Activated CD4-positive, alpha-beta memory T cell treated with anti-CD3 and anti-CD28 coated beads, Interleukin-2, amount 10 ng/mL, durations not matched to agents 7 days and 5 days (primary cell): Measurements from ENCODE around the gene CA5A. TPM values are rescaled to one million over a fixed set of nuclear protein-coding genes. Genes with fewer than 3 reads are reported as not detected.

Experiments
- CTCF ChIA-PET: fragments of 350-600 bp; sonication (Branson Sonifier 250); formaldehyde crosslinking; loops from one replicate; lab custom pipeline; 2021; ENCODE audit warnings: antibody characterized with exemption, inconsistent platforms; lab: Charles Lee
- POLR2A ChIA-PET: fragments of 350-600 bp; sonication (Branson Sonifier 250); formaldehyde crosslinking; loops from one replicate; lab custom pipeline; 2021; ENCODE audit warnings: antibody characterized with exemption; lab: Charles Lee
- DNase-seq: peaks from one replicate; pipeline ENCODE4 v3.0.0-alpha.2; 2020
- H3K27ac Mint-ChIP-seq: one replicate; pipeline ENCODE4 v1.8.0; 2021; ENCODE audit warnings: mild to moderate bottlenecking, mixed read lengths
- H3K27me3 Mint-ChIP-seq: one replicate; pipeline ENCODE4 v1.8.0; 2021; ENCODE audit warnings: mixed read lengths
- H3K36me3 Mint-ChIP-seq: one replicate; pipeline ENCODE4 v1.8.0; 2021; ENCODE audit warnings: low read depth, mixed read lengths
- H3K4me1 Mint-ChIP-seq: one replicate; pipeline ENCODE4 v1.8.0; 2021; ENCODE audit warnings: mixed read lengths
- H3K4me3 Mint-ChIP-seq: one replicate; pipeline ENCODE4 v1.8.0; 2021; ENCODE audit warnings: mild to moderate bottlenecking, mixed read lengths
- H3K9me3 Mint-ChIP-seq: one replicate; pipeline ENCODE4 v1.8.0; 2021; ENCODE audit warnings: mixed read lengths
- total RNA-seq, 2 experiments: library from RNA; stranded (reverse); gene quantifications; one replicate each; pipeline ENCODE4 v1.2.3, GENCODE V29; 2021

CA5A gene
- total RNA-seq, 2 experiments from 2014 or later, result not detected

DNA sequence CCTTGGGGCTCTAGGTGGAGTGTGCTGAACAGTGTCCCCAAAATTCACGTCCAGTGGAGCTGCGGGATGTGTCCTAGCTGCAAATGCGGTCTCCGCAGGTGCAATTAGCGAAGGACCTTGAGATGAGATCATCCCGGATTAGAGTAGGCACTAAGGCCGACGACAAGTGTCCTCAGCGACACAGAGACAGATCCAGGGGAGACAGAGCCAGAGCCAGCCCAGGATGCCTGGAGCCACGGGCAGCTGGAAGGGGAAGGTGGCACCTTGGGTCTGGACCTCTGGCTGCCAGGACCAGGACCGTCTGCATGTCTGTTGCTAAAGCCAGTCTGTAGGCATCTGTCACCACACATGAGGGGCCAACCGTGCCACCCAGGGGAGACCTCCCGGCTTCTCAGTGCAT is 91.5 kb downstream of the CA5A start:
- peaks cover 41% of the 10 kb centered on the region for H3K36me3 Mint-ChIP-seq
- H3K27ac Mint-ChIP-seq, result no peak overlapping the region
- H3K27me3 Mint-ChIP-seq, result no peaks in the 10 kb centered on the region
- H3K4me3 Mint-ChIP-seq, result no peak overlapping the region
- CTCF ChIA-PET, result interaction anchor here (3.6 to 12.3 kb wide), 2 partner anchors 26 to 65 kb away, joined by 18 to 286 read pairs; partner anchors contain the start of gene SLC7A5
- no peaks in the 10 kb centered on the region for H3K9me3 Mint-ChIP-seq
- no peak for DNase-seq
- POLR2A ChIA-PET, result interaction anchor here (0.8 to 2.0 kb wide), 3 partner anchors 22 to 79 kb away, joined by 3 to 7 read pairs (median 3); partner anchors contain the start of gene KLHDC4
- H3K4me1 Mint-ChIP-seq, result peaks cover 4% of the 10 kb centered on the region

DNA sequence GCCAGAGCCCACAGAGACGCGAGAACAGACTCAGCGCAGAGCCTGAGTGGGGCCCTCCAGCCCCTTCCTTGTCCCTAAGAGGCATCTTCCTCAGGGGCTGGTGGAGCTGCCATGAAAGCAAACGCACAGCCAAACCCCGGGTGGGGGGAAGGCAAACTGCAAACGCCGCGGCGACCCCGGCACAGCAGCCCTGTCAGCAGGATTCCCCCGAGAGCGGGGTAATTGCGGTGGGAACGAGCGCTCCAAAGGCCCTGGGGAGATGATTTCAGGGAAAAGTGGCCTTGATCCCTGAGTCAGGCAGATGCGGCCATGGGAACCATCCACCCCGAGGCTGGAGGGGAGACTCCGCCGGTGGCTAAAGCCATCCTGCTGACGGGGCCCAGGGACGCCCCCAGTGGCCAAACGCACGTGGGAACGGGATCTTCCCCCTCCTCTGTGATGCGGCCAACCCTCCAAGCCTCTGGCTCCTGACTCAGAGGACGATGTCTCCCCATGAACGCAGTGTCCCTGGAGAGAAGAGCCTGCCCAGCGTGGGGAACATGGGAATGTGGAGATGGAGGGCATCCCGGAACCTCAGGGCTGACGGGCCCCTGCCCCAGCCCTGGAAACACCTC is 92.1 kb downstream of the CA5A start:
- no peak for DNase-seq
- Mint-ChIP-seq H3K27ac (no peak overlapping the region), H3K4me3 (no peak overlapping the region), H3K9me3 (no peaks in the 10 kb centered on the region), H3K36me3 (peaks cover 41% of the 10 kb centered on the region), H3K27me3 (no peaks in the 10 kb centered on the region), H3K4me1 (peaks cover 3% of the 10 kb centered on the region)
- POLR2A ChIA-PET, result interaction anchor here (2.0 kb wide), 1 partner anchor 65 kb away, joined by 7 read pairs; no protein-coding TSS in a partner anchor
- CTCF ChIA-PET, result interaction anchor here (2.9 kb wide), 1 partner anchor 65 kb away, joined by 12 read pairs; no protein-coding TSS in a partner anchor

DNA sequence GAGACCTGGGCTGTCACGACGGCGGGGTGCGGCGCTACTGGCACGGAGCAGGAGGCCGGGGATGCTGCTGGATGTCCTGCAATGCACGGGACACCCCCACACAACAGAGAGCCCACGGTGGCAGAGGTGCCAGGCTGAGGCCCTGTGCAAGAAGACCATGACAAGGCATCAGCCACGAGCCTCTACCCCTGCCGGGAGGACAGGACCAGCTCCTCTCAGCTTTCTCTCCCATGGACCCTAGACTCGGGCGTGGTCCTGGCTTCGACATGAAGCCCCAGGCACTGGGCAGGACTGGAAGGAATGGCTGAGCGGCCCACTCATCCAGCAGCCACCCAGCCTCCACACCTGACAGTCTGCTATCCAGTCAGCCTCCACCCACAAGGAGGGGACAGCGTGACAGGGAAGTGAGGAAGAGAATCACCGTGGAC is 92.6 kb downstream of the CA5A start:
- H3K36me3 Mint-ChIP-seq, result peaks cover 36% of the 10 kb centered on the region
- POLR2A ChIA-PET, result no interaction called here

DNA sequence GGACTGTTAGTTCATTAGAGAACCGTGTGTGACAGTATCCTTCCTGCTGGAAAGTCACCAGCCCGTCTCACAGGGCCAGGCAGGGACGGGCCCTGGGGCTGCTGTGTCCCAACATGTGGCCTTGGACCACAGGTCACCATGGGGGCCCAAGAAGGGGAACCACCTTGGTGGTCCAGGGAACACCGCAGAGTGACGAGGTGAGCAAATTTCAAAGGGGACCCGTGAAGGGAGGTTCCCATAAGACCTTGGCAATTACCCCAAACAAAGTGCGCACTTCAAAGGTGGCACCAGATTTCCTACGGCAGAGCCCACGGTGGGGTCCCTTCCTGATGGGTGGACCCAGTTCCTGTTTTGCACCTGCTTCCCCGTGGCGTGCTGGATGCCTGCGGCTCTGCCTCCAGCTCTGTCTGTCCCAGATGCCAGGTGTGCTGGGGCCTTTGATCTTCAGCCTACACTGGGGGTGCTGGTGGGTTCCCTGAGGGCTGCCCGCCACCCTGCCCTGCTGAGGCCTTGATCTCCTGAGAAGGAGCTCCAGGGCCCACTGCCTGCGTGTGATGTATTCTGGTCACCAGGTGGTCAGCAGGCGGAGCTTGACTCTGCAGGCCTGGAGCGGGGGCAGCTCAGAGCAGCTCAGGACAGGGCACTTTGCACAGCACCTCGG is 94.0 kb downstream of the CA5A start:
- Mint-ChIP-seq H3K4me1 (peaks cover 3% of the 10 kb centered on the region), H3K27me3 (no peaks in the 10 kb centered on the region), H3K9me3 (no peaks in the 10 kb centered on the region), H3K36me3 (peaks cover 36% of the 10 kb centered on the region), H3K4me3 (no peak overlapping the region), H3K27ac (peak overlapping the region; percentile 51)
- no peak for DNase-seq
- POLR2A ChIA-PET, result no interaction called here
- CTCF ChIA-PET, result interaction anchor here (1.2 to 2.9 kb wide), 2 partner anchors 62 to 63 kb away, joined by 3 to 12 read pairs; no protein-coding TSS in a partner anchor

More for the DNA sequence above, 92.6 kb downstream of the CA5A start:
- Mint-ChIP-seq H3K4me1 (peaks cover 3% of the 10 kb centered on the region), H3K9me3 (no peaks in the 10 kb centered on the region), H3K27ac (no peak overlapping the region), H3K4me3 (no peak overlapping the region), H3K27me3 (no peaks in the 10 kb centered on the region)
- CTCF ChIA-PET, result interaction anchor here (1.2 to 2.9 kb wide), 2 partner anchors 63 to 64 kb away, joined by 3 to 12 read pairs; no protein-coding TSS in a partner anchor
- no peak for DNase-seq

DNA sequence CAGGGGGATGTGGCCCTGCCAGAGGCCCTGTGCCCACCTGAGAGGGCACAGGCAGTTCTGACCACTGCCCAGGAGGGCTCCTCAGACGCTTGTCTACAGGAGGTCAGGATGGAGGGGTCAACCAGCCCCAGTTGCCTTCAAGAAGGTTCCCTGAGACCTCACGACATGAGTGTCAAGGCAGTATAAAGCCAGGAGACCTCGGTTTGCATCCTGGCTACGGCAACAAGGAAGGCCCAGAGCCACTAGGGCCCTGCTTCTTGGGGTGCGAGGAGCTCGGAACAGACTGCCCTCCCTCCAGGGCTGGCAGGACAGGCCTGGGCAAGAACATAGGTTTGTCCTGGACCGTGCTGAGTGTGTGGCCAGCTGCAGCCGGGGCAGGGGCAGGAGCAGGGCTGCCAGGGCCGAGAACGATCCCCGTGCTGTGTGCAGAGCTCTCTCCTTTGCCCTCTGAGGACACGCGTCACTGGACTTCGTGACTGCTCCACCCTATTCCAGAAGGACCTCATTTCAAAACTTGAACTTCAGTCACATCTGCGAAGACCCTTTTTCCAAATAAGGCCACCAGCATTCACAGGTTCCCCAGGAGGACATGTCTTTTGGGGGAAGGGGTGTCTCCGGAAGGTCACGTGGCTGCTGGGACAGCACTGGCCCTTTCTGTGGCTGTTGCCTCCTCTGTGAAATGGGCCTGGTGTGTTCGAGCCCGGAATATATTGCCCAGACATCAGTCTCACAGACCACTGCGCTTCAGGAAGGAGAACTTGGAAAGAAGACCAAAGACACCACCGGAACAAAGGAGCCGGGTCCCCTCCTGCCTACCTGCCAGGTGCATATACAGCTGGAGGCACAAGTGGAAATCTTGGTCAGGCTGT is 94.8 kb downstream of the CA5A start:
- Mint-ChIP-seq H3K9me3 (no peaks in the 10 kb centered on the region), H3K27me3 (no peaks in the 10 kb centered on the region), H3K4me1 (peaks cover 5% of the 10 kb centered on the region), H3K36me3 (peaks cover 41% of the 10 kb centered on the region), H3K4me3 (no peak overlapping the region), H3K27ac (no peak overlapping the region)
- DNase-seq, result no peak
- ChIA-PET POLR2A (no interaction called here), CTCF (interaction anchor here (2.9 kb wide), 1 partner anchor 62 kb away, joined by 12 read pairs; no protein-coding TSS in a partner anchor)

DNA sequence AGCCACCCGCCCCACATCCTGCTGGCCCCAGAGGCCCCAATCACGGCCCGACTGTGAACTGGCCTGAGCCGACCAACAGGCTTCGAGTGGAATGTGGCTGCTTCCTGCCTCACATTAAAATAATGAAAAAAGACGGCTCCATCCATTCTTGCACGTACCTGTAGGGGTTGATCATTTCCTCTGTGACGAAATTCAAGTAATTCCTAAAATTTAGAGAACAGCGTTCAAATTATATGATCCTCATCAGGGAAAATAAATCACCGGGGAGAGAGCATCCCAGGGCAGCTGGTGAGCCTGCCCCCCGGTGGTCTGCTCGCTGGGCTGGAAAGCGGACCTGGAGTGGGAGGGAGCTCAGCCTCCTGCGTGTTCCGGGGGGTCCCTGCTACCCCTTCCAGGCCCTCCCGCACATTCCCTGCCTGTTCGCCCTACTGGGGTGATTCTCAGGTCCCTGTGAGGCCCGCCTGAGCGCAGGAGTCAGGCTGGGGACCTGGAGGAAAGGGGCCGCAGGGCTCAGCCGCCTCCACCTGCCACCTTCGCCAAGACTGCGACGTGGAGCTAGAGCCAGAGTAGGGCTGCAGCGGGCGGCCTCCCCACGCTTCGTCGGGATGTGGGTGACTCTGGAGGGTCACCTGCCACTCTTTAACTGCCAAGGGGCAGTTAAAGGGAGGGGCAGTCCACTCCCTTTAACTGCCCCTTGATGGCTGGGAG is 95.9 kb downstream of the CA5A start:
- CTCF ChIA-PET, result no interaction called here
- H3K27ac Mint-ChIP-seq, result no peak overlapping the region
- no peaks in the 10 kb centered on the region for H3K27me3 Mint-ChIP-seq
- H3K9me3 Mint-ChIP-seq, result no peaks in the 10 kb centered on the region
- peaks cover 51% of the 10 kb centered on the region for H3K36me3 Mint-ChIP-seq
- no peak overlapping the region for H3K4me3 Mint-ChIP-seq
- peaks cover 5% of the 10 kb centered on the region for H3K4me1 Mint-ChIP-seq
- DNase-seq, result no peak
- POLR2A ChIA-PET, result no interaction called here

DNA sequence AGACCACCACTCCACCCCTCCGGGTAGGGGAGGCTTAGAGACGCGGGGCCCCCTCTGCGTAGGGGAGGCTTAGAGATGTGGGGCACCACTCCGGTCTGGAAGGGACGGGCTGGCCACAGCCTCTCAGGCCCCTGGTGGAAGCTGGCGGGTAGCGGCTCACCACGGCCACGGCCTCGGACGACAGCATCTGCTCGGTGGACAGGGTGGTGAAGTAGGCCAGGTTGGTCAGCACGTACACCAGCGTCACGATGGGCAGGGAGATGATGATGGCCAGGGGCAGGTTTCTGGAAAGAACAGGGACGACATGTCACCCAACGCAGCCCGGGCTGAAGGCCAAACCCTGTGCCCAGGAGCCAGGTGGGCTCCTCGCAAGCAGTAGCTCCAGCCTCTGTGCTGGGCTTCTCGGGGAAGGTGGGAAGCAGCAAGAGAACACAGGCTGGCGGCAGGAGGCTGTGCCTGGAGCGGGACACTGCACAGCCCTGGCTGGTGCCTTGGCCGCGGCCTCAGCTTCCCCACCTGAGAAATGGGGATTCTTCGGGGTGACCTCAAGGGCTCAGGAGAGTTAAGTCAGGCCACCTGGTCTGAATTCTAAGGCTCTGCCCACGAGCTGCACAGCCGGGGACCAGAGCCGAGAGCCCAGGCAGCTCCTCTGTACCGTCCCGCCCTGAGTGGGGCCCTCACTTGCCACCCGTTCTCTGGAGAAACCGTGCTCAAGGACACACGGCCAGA is 96.6 kb downstream of the CA5A start:
- CTCF ChIA-PET, result interaction anchor here (1.0 to 3.3 kb wide), 2 partner anchors 10 to 61 kb away, joined by 3 to 17 read pairs; no protein-coding TSS in a partner anchor
- H3K36me3 Mint-ChIP-seq, result peaks cover 51% of the 10 kb centered on the region
- no peaks in the 10 kb centered on the region for H3K9me3 Mint-ChIP-seq
- DNase-seq, result no peak
- H3K27me3 Mint-ChIP-seq, result no peaks in the 10 kb centered on the region
- peaks cover 5% of the 10 kb centered on the region for H3K4me1 Mint-ChIP-seq
- POLR2A ChIA-PET, result interaction anchor here (1.0 kb wide), 2 partner anchors 11 to 36 kb away, joined by 3 to 5 read pairs; no protein-coding TSS in a partner anchor
- no peak overlapping the region for H3K27ac Mint-ChIP-seq
- no peak overlapping the region for H3K4me3 Mint-ChIP-seq

DNA sequence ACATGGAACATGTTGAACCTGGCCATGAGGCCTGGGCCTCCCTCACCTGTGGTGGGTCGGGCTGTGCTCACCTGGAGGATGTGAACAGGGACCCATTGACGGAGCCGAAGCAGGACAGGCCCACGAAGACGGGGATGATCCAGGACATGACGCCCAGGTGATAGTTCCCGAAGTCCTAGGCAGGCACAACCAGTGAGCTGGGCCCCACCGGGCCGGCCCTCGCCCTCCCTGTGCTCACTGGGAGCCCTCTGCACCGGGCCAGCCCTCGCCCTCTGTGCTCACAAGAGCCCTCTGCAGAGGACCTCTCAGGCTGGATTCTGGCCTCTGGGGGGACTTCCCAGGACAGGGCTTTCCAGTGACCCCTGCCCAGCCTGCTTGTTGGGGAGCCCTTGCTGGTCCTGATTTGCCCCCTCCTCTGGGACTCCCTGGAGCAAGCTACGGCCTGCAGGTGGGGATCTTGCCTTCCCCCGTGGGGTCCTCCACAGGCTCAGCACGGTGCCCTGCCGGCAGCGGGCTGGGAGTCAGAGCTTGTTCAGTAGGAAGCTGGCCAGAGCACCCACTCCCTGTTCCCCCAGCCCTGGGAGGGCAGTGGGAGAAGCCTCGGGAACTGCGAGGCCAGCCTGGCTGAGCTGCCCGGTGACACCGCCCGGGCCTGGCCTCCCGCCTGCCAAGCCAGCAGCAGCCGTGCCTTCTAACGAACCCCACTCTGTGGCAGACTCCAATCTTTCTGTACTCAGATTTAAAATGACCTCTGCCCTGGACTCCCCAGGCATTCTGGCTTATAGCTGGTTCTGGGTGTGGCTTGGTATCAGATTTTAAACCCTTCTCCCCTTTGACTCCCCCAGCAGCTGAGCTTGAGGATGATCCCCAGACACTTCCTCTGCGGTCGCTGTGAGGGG is 97.4 kb downstream of the CA5A start:
- ChIA-PET CTCF (interaction anchor here (1.0 to 3.3 kb wide), 2 partner anchors 11 to 60 kb away, joined by 3 to 17 read pairs; no protein-coding TSS in a partner anchor), POLR2A (interaction anchor here (1.0 kb wide), 2 partner anchors 10 to 37 kb away, joined by 3 to 5 read pairs; no protein-coding TSS in a partner anchor)
- Mint-ChIP-seq H3K27ac (no peak overlapping the region), H3K36me3 (peaks cover 58% of the 10 kb centered on the region), H3K4me3 (no peak overlapping the region), H3K27me3 (no peaks in the 10 kb centered on the region), H3K4me1 (peaks cover 5% of the 10 kb centered on the region), H3K9me3 (no peaks in the 10 kb centered on the region)
- no peak for DNase-seq
